Measurements from ENCODE around the gene DOLPP1. TPM values are rescaled to one million over a fixed set of nuclear protein-coding genes. Genes with fewer than 3 reads are reported as not detected.

The DOLPP1 gene
- total RNA-seq, 4 donors from 2014 or later = 9.7 to 23.0 (median 19.3) TPM

DNA sequence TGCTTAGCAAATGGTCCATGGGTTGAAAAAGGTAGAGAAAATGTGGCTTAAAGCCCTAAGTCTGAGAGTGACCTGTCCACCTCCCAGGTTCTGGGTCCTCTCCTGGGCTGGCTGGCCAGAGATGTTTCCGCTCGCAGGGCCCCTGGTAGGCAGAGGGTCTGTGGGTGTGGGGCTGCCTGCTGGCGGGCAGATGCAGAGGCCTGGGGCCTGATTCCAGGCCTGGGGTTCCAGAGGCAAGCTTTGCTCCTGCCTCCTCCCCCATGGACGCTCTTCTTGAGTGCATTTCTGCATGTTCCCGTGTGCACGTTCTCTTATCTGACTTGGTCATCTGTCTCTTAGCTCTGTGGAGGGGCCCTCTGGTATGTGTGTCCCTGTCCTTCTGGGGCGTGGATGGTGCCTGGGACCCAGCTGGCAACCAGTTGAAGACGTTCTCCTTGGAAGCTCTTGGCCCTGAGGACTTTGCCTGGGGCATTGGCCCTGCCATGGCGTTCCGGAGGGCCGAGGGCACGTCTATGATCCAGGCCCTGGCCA, 40.7 kb upstream of the DOLPP1 start:
- H3K27ac ChIP-seq = no peak overlapping the region
- WGBS, 2 donors = 87 to 91% methylated on average over 4 to 7 of the region's 12 CpGs
- no peak for DNase-seq
- H3K4me3 ChIP-seq = no peak overlapping the region
- intact Hi-C loops (cut with DNase I) = no loop called here
- peaks cover 15 to 45% (median 18%) of the 10 kb centered on the region in 3 donors for H3K4me1 ChIP-seq
- no peak for TF ChIP-seq POLR2A (IDR thresholded peaks at IDR 0.05)
- TF ChIP-seq, protein P1, sequence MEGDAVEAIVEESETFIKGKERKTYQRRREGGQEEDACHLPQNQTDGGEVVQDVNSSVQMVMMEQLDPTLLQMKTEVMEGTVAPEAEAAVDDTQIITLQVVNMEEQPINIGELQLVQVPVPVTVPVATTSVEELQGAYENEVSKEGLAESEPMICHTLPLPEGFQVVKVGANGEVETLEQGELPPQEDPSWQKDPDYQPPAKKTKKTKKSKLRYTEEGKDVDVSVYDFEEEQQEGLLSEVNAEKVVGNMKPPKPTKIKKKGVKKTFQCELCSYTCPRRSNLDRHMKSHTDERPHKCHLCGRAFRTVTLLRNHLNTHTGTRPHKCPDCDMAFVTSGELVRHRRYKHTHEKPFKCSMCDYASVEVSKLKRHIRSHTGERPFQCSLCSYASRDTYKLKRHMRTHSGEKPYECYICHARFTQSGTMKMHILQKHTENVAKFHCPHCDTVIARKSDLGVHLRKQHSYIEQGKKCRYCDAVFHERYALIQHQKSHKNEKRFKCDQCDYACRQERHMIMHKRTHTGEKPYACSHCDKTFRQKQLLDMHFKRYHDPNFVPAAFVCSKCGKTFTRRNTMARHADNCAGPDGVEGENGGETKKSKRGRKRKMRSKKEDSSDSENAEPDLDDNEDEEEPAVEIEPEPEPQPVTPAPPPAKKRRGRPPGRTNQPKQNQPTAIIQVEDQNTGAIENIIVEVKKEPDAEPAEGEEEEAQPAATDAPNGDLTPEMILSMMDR (IDR thresholded peaks at IDR 0.05) = no peak
- no peaks in the 10 kb centered on the region for H3K27me3 ChIP-seq
- H3K36me3 ChIP-seq = peaks cover 17 to 56% (median 24%) of the 10 kb centered on the region in 3 donors
- no peaks in the 10 kb centered on the region for H3K9me3 ChIP-seq

DNA sequence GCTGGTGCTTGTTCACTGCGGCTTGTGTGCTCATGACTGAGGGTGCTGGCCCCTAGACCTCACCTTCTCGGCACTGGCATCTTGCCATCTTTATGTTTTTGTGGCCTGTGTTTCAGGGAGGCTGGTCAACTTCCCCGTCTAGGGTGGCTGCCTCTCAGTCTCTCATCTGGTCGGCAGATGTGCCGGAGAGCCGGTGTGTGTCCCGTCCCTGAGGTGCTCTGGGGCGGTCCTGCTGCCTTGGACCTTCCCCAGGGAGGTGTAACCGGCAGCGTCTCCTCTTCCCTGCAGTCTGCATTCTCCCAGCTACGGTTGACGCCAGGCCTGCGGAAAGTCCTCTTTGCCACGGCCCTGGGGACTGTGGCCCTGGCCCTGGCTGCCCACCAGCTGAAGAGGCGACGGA, 38.9 kb upstream of the DOLPP1 start:
- DNase-seq = no peak
- 91 to 92% methylated on average over 2 to 5 of the region's 16 CpGs for WGBS, 2 donors
- Histone ChIP-seq H3K4me3 (no peak overlapping the region), H3K36me3 (peaks cover 17 to 74% (median 26%) of the 10 kb centered on the region in 3 donors), H3K9me3 (no peaks in the 10 kb centered on the region), H3K27me3 (no peaks in the 10 kb centered on the region), H3K4me1 (peaks cover 15 to 34% (median 15%) of the 10 kb centered on the region in 3 donors), H3K27ac (no peak overlapping the region)
- no peak for TF ChIP-seq POLR2A (IDR thresholded peaks at IDR 0.05)
- TF ChIP-seq, protein P1 (IDR thresholded peaks at IDR 0.05) = no peak
- intact Hi-C loops (cut with DNase I) = no loop called here

DNA sequence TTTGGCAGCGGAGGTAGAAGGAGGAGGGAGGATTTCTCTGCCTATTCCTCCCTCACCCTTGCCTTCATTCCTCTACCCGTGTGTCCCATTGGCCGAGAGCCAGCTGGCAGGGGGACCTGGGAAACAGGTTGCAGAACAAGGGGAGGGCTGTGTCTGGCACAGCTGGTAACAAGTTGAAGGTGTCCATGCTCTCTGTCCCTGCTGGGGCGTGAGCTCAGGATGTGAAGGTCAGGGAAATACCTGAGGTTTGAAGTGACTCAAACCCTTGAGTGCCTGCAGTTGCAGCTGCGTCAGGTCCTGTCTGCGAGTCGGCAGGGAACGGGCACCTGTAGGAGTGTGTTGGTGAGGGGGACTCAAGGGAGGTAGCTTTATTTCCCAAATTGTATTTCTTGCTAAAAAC, 28.3 kb upstream of the DOLPP1 start:
- peaks cover 14 to 100% (median 21%) of the 10 kb centered on the region in 3 donors for H3K36me3 ChIP-seq
- no peaks in the 10 kb centered on the region for H3K27me3 ChIP-seq
- TF ChIP-seq POLR2A (IDR thresholded peaks at IDR 0.05) = no peak
- TF ChIP-seq, protein P1 (IDR thresholded peaks at IDR 0.05) = no peak
- WGBS, 2 donors = 61 to 65% methylated on average over 5 to 8 of the region's 8 CpGs
- H3K9me3 ChIP-seq = no peaks in the 10 kb centered on the region
- peak overlapping the region; percentile 29 to 77 (median 52) for H3K27ac ChIP-seq
- intact Hi-C loops (cut with DNase I) = no loop called here
- DNase-seq = no peak
- H3K4me1 ChIP-seq = peaks cover 0 to 20% (median 3%) of the 10 kb centered on the region in 3 donors
- no peak overlapping the region for H3K4me3 ChIP-seq

DNA sequence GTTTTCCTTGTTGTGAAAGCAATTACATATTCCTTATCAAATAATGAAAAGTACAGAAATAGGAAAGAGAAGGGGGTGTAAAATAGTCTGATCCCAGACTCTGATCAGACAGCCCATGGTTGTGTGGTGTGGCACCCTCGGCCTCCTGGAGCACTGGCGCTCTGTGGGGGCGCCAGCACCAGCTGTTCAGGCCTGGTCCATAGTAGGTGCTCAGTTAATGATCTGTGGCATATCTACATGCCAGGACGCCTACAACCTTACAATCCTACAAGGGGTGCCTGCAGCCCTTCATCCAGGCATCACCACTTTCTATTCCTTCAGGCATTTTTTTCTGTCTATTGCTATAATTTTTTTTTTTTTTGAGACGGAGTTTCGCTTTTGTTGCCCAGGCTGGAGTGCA, 27.9 kb upstream of the DOLPP1 start:
- 76 to 87% methylated on average over 6 of the region's 6 CpGs for WGBS, 2 donors
- H3K27me3 ChIP-seq = no peaks in the 10 kb centered on the region
- H3K4me1 ChIP-seq = peaks cover 0 to 20% (median 3%) of the 10 kb centered on the region in 3 donors
- no peak overlapping the region for H3K4me3 ChIP-seq
- peaks cover 14 to 100% (median 19%) of the 10 kb centered on the region in 3 donors for H3K36me3 ChIP-seq
- intact Hi-C loops (cut with DNase I) = no loop called here
- DNase-seq = no peak
- no peaks in the 10 kb centered on the region for H3K9me3 ChIP-seq
- H3K27ac ChIP-seq = peak overlapping the region; percentile 6 to 77 (median 36)
- no peak for TF ChIP-seq POLR2A (IDR thresholded peaks at IDR 0.05)
- TF ChIP-seq, protein P1 (IDR thresholded peaks at IDR 0.05) = no peak

DNA sequence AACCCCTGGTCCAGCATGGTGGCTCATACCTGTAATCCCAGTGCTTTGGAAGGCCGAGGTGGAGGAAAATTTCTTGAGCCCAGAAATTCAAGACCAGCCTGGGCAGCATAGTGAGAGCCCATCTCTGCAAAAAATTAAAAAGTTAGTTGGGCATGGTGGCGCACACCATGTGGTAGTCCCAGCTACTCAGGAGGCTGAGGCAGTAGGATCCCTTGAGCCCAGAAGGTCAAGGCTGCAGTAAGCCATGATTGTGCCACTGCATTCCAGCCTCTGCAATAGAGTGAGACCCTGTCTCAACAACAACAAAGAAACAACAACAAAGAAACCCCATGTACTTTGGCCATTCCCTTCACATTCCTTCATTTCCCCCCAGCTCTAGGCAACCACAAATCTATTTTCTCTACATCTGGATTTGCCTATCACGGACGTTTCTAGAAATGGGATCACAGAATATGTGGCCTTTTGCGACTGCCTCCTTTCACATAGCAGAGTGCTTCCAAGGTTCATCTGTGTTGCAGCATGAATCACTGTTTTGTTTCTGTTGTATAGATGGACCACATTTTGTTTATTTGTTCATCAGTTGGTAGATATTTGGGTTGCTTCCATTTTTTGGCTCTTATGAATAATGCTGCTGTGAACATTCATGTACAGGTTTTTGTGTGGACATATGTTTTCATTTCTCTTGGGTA, 26.6 kb upstream of the DOLPP1 start:
- no peak for DNase-seq
- no peak for TF ChIP-seq POLR2A (IDR thresholded peaks at IDR 0.05)
- TF ChIP-seq, protein P1 (IDR thresholded peaks at IDR 0.05) = no peak
- peaks cover 0 to 20% (median 3%) of the 10 kb centered on the region in 3 donors for H3K4me1 ChIP-seq
- no peak overlapping the region for H3K4me3 ChIP-seq
- intact Hi-C loops (cut with DNase I) = no loop called here
- no peaks in the 10 kb centered on the region for H3K27me3 ChIP-seq
- H3K9me3 ChIP-seq = no peaks in the 10 kb centered on the region
- 79 to 95% methylated on average over 5 of the region's 5 CpGs for WGBS, 2 donors
- peaks cover 4 to 98% (median 7%) of the 10 kb centered on the region in 3 donors for H3K36me3 ChIP-seq
- H3K27ac ChIP-seq = no peak overlapping the region

Measured in esophagus squamous epithelium (tissue), 5 donors.